HL-60/S4 treated with retinoic acid at 250 ng/mL for 4 days and 3 days (cell line): ENCODE results near the gene TSPAN13.

ENCODE experiments used
- in situ Hi-C: fragments of 300-500 bp; cut with MboI; formaldehyde crosslinking; loops from 2 replicates; pipeline ENCODE4 v1.7.0; 2022; ENCODE audit warnings: low sequenced_read_pairs

Gene TSPAN13

DNA sequence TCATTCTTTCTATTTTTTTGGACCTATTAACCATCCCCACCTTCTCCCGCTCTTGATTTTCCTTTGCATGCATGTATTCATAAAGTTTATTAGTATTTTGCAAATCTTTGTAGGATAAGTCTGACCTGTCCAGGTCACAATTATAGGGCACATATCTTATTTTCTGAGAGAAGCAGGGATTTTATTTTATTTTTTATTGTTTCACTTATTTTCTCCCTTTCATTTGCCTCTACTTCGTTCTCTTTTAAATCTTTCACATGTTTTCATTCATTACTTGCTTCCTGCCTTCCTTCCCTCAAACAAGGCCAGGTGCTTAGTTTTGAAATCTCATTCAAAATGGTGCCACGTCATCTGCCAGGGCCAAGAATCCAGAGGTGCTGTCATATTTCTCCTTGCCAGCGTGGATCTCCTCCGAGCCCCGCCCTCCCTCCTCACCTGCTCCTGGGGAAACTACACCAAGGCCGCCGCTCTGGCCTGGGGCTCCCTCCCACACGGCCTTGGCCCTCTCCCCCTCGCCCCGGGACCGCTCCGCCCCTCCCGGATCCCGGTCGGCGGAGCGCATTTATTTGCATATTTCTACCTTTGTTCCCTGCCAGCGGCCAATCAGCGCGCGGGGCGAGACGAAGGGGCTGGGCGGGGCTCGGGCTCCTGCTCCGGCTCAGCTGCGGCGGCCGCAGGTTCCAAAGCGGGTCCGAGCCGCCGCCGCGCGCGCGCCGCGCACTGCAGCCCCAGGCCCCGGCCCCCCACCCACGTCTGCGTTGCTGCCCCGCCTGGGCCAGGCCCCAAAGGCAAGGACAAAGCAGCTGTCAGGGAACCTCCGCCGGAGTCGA, at the start of gene TSPAN13:
TSS of gene TSPAN13 (plus strand) at position 654 of the 830 bp plus-strand sequence. CDS start 213 bp downstream, outside the sequence.
- in situ Hi-C loops, result no loop called here

DNA sequence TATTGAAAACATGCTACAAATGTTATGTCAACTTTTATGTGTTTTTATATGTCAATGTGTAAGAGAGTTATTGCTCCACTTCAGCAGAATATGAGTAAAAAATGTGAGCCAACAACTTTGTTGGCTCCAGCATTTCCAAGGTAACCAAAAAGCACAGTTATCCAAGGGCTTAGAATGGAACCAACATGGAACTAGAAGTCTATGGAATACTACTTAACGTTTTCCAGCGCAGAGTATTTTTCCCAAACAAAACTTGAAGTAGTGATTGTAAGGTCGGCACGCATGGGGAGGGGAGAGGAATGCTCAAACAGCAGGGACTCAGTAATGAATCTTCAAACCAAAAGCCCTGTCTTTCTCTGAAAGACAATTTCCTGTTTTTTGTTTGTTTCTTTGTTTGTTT, 45.0 kb upstream of the TSPAN13 start:
- in situ Hi-C loops, result no loop called here

GRCh38 chr7:16708980-16709379, 44.6 kb upstream of the TSPAN13 start:
- in situ Hi-C loops, result no loop called here

GRCh38 chr7:16710651-16711050, 42.9 kb upstream of the TSPAN13 start:
- in situ Hi-C loops, result no loop called here

DNA sequence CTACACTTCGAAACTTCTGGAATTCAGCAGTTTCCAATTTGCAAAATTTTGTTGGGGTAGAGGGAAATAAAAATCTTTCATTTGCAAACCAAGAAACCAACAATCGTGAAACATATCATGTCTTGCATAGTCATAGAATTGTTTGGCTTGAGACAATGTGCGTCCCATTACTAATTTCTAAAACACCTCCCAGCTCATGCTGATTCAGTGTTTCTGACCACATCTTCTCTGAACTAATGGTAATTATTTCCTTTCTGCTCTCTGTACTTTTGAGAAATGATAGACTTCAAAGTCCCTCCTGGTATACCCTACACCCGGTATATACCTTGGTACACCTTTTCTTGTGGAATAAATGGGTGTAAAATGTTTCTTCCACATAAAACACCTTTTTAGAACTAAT, 41.8 kb upstream of the TSPAN13 start:
- in situ Hi-C loops, result no loop called here

DNA sequence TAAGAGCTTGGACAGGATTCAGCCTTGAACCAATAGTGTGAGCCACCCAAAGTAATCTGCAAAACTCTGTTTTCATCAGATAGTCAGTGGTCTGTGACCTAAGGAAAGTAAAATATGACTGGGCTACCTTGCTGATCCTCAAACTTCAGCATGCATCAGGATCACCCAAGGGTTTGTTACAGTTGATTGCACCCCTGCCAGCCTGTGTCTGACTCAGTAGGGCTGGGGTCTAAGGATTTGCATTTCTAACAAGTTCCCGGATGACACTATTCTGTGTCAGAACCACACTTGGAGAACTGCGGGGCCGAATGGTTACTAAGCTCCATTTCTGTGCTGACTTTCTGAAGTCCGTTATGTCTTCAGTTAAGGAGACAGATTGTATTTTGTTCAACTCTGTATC, 40.6 kb upstream of the TSPAN13 start:
- in situ Hi-C loops, result no loop called here

DNA sequence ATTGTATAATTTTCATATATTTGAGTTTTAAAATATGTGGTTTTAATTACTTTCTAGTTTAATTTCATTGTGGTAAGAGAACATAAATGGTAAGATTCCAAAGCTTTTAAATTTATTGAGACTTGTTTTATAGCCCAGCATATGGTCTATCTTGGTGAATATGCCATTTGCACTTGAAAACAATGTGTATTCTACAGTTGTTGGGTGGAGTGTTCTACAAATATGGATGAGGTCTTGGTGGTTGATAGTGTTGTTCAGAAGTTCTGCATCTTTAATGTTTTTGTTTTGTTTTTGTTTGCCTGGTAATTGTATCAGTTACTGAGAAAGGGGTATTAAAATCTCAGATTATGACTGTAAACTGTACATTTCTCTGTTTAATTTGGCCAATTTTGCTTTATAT, 37.6 kb upstream of the TSPAN13 start:
- in situ Hi-C loops, result no loop called here

- in situ Hi-C loops, result no loop called here
Observed at GRCh38 chr7:16718111-16718656, 35.4 kb upstream of the TSPAN13 start.

- in situ Hi-C loops, result no loop called here
Observed at GRCh38 chr7:16719699-16720098, 33.9 kb upstream of the TSPAN13 start.

GRCh38 chr7:16721541-16721940, 32.0 kb upstream of the TSPAN13 start:
- in situ Hi-C loops, result no loop called here

DNA sequence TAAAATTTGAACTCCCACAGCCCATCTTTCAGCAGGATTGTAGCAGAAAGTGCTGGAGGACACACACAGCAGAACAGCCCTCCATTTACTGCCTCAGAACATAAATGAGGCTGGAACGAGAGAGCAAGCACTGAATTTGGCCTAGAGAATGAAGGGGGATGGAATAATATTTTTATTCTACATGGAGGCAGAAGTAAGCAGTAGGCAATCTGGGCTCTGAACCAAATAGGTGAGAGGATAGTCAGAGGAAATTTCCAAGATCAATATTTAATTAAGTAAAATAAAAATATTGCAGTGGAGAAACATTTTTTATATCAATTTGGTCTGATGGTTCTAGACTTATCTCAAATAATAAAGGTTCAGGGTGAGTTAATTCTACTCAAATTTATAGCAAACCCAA, 29.2 kb upstream of the TSPAN13 start:
- in situ Hi-C loops, result no loop called here

GRCh38 chr7:16726189-16726588, 27.4 kb upstream of the TSPAN13 start:
- in situ Hi-C loops, result no loop called here

DNA sequence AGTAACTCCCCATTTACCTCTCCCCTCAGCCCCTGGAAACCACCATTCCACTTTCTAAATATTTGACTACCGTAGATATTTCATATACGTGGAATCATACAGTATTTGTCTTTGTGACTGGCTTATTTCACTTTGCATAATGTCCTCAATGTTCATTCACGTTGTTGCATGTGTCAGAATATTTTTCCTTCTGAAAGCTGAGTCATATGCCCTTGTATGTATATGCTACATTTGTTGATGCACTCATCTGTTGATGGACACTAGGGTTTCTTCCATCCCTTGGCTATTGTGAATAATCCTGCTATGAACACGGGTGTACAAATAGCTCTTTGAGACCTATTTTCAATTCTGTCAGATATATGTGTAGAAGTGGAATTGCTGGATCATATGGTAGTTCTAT, 25.8 kb upstream of the TSPAN13 start:
- in situ Hi-C loops, result no loop called here

DNA sequence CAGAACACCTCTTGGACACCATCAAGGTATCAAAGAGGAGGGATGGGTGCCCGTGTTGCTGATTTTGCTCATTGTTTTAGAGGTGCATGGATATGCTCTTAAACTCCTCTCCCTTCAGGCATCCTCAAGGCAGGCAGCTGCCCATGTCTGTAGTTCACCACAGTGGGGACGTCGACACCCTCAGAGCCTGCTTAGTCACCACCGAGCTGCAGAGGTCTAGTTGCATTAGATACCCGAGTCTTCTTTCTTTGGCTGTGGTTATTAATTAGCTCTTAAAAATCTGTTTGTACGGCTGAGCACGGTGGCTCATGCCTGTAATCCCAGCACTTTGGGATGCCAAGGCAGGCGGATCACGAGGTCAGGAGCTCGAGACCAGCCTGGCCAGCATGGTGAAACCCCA, 24.7 kb upstream of the TSPAN13 start:
- in situ Hi-C loops, result no loop called here

DNA sequence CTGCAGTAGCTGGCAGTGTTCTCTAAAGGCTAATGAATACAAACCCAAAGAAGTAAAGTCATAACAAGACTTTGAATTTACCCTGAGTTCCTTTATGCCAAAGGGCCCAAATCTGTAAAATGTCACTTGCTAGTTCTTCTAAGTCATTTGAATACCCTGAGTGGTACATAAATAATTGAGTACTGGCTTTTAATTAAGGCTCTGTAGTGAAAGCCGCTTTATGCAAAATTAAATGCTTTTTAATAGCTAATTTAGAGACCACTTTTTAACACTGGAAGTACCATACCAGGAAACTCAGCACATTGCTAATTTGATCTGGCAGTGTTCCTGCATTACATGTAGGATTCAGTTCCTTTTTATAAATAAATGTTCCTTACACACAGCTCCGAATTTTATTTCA, 24.0 kb upstream of the TSPAN13 start:
- in situ Hi-C loops, result no loop called here

DNA sequence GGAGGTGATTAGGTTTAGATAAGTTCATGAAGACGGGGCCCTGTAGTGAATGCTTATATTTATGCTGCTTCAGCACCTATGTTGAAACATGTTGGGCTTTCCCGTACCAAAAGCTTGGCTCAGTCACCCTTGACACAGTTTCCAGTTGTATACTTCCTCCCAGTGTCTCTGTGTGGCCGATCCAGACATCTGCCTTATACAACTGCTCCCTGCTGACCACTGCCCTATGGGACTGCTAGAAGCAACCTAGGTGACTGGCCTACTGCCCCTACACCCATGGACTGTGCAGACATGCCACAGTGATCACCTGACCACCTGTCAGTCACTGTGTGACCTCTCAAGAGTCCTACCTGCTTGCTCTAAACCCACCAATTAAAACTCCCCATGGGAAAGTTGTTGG, 22.6 kb upstream of the TSPAN13 start:
- in situ Hi-C loops, result no loop called here

GRCh38 chr7:16732828-16733227, 20.7 kb upstream of the TSPAN13 start:
- in situ Hi-C loops, result no loop called here

- in situ Hi-C loops, result no loop called here
Observed at GRCh38 chr7:16734148-16734726, 19.3 kb upstream of the TSPAN13 start.

GRCh38 chr7:16735020-16735419, 18.5 kb upstream of the TSPAN13 start:
- in situ Hi-C loops, result no loop called here

DNA sequence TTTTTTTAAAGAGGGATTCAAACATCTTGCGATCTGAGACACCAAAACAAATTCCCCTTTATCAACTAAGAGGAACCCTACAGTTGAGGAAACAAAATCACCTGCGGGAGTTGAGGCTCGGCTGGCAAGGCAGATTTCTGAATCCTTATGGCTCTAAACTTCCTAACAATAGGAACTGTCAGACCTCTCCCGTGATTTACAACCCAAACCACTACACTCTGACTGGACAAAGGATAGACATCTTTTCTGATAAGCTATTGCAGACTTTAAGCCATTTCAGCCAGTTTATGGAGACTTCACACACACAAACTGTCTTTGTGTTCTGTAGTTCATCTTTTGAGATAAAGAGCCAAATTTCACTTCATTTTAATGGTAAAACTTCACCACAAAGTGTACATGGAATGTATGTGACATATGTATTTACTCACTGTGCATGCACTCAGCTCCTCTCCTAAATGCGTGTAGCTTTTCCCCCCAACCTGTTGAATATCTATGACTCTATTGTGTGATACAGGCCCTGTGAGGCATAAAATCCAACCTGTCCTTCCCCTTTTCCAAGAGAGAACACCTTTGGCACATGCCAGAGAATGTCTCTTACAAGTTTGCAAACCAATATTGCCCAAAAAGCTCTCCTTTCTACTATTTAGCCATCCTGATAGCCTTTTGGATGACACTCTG, 15.4 kb upstream of the TSPAN13 start:
- in situ Hi-C loops, result no loop called here

DNA sequence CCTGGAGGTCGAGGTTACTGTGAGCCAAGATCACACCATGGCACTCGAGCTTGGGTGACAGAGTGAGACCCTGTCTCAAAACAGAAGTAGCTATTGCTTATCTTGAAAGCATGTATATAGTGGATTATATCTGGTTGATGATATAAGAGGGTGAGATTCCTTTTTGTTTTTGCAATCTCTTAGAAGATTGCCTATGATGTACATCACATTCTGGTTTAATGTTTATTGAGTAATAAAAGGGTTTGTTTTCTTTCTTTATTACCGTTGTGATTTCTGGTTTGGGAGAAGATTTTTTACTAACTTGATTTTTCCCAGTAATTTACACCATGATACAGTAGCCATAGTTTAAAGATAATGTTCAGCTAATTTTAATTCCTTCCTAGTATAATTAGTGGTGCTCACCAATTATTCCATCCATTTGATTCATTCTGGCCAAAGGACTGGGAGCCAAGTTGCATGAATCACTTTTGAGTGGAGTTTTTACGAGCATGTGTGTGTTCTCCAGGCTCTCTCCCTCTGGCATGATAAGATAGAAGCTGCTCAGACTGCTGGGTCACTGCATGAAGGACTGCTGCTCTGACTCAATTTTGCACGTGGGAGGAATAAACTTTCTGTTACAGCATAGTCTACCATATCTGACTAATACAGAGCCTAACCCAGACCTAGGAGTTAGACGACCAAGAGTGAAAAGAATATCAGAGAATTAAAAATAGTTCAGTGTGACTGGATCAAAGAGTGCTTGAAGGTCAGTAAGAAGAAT, 13.5 kb upstream of the TSPAN13 start:
- in situ Hi-C loops, result no loop called here
